ENCODE measurements around the gene GPHN.

GRCh38 chr14:66610154-66610563 is 102.2 kb downstream of the GPHN start:
- no peak for TF ChIP-seq CTCF (IDR thresholded peaks at IDR 0.05)
- no peak for TF ChIP-seq POLR2A (IDR thresholded peaks at IDR 0.05; ENCODE audit: low read depth)
- TF ChIP-seq EP300 (IDR thresholded peaks at IDR 0.05) = no peak
- TF ChIP-seq POLR2AphosphoS5 (IDR thresholded peaks at IDR 0.05) = no peak

Data from esophagus muscularis mucosa (tissue), 4 donors.